Activated CD4-positive, alpha-beta T cell treated with anti-CD3 and anti-CD28 coated beads for 48 hours (primary cell): ENCODE measurements around the gene EEF1B2.
"Not testable (repeated sequence)": the region's sequence is repeated elsewhere in the genome, so short reads cannot be mapped to it uniquely, and the experiment has no call there.

ENCODE experiments used
- DNase-seq: peaks from one replicate; pipeline ENCODE4 v3.0.0-alpha.2; 2020

Gene EEF1B2

GRCh38 chr2:206159346-206160124 is at the start of gene EEF1B2, which contains the start of gene NDUFS1:
EEF1B2 (plus strand) TSS chr2:206159895; CDS start chr2:206159980, 85 bp downstream.
NDUFS1 (minus strand) TSS chr2:206159444; CDS start chr2:206153678, 5,766 bp downstream.
- peak; percentile 98 for DNase-seq

- DNase-seq, result no peak
These were observed 47.6 kb upstream of the EEF1B2 start for GRCh38 chr2:206112108-206112507.

GRCh38 chr2:206112846-206113547 is 46.7 kb upstream of the EEF1B2 start:
- DNase-seq, result no peak

DNA sequence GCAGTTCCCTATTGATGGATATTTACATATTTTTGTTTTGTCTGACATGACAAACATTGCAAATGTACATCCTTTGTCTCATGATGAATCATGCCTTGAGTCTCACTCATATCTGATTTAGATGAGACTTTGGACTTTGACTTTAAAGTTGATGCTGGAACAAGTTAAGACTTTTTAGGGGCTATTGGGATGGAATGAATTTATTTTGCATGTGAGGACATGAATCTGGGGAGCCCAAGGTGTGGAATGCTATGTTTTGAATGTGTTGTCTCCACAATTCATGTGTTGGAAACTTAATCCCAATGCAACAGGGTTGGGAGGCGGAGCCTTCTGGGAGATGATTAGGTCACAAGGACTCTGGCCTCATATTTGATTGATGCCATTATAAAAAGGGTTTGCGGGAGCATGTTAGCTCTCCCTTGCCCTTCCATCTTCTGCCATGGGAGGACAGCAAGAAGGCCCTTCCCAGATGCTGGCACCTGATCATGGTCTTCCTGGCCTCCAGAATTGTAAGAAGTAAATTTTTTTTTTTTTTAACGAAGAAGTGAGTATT is 44.6 kb upstream of the EEF1B2 start:
- DNase-seq, result no peak

DNA sequence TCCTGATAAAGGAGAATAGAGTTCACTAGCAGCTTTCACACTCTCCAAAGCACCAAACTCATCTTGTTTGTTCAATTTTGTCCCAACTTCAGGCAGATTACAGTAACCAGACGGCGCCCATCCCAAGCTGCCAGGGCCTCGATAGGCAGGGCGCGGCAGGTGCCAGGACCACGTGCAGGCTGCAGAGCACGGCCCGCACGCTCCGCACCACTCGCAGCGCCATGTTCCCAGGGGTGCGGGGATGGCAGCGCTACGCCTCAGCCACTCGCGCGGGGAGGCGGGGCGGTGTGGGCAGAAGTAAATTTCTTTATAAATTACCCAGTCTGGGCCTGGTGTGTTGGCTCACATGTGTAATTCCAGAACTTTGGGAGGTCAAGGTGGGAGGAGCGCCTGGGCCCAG is 43.4 kb upstream of the EEF1B2 start:
- DNase-seq, result no peak

DNA sequence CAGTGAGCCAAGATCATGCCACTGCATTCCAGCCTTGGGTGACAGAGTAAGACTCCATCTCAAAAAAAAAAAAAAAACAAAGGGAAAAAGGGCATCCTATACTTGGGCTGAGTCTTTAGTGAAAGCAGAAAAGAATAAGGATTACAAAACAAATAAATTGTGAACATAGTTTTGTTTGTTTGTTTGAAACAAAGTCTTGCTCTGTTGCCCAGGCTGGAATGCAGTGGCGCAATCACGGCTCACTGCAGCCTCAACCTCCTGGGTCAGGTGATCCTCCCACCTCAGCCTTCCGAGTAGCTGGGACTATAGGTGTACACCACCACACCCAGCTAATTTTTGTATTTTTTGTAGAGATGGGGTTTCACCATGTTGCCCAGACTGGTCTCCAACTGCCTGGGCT is 37.1 kb upstream of the EEF1B2 start:
- not testable (repeated sequence) for DNase-seq

GRCh38 chr2:206125901-206126300 is 33.8 kb upstream of the EEF1B2 start:
- DNase-seq, result no peak

DNA sequence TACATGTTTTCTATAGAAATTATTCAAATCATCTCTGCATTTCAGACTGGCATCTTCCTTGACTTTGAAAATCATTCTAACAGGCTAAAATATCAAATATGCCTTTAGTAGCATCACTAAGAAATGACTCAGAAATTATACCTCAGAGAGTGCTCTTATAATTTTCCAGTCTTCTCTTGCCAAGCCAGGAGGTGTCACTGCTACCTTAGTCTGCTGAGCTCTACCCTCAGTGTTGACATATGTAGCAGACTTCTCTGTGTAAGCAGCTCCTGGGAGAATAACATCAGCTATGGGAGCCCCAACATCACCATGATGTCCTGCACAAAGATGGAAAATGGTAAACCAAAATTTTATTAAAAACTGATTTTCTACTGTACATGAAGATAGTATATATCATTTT is 32.0 kb upstream of the EEF1B2 start:
- no peak for DNase-seq

DNA sequence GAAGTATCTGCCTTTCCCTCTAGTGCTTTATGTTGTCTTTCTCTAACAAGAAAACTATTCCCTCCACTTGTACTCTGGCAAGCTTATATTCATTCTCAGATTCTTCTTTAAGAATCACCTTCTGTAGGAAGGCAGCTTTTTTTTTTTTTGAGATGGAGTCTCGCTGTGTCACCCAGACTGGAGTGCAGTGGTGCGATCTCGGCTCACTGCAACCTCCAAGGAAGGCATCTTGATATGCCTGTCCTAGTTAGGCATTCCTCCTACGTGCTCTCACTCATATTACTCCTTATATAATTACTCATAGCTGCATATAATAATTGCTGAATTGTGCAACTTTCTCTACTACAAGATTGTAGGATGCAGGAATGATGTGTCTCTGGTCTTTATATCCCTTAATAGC is 16.2 kb upstream of the EEF1B2 start:
- DNase-seq, result no peak

- DNase-seq, result no peak
These were observed 15.3 kb upstream of the EEF1B2 start for GRCh38 chr2:206144383-206144782.

DNA sequence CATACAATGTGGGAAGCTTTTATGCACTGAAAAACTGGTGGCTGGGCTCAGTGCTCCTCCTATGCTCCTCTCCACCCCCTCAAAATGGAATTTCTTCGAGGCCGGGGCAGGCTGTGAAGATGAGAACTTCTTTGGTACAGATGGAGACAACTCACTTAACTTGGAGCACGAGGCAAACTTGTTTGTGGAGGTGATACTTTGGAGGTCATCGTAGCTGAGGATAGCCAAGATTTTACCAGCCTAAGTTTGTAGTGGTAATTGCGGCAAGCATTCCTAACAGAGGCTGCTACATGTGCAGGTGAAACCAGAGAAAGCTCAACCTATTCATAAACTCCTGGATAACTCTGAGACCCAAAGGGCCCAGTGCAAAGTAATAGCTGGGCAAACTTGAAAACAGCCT is 14.0 kb upstream of the EEF1B2 start:
- DNase-seq, result no peak

DNA sequence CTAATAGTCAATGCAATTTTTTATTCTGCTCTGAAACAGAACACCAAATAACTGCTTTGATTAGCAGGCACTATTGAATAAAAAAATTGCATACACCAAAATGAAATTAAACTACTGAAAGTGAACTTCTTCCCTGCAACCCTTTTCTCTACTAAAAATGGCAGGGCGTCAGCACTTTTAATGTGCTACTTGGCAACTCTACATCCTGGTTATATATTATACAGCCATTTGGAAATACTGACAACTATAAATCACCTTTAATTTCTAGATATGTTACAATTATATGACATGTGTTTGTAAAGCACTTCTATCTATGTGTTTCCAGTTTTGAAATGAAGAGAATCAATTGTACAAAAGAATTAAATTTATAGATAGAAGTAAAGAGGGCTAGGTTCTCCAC is 10.4 kb upstream of the EEF1B2 start:
- no peak for DNase-seq

DNA sequence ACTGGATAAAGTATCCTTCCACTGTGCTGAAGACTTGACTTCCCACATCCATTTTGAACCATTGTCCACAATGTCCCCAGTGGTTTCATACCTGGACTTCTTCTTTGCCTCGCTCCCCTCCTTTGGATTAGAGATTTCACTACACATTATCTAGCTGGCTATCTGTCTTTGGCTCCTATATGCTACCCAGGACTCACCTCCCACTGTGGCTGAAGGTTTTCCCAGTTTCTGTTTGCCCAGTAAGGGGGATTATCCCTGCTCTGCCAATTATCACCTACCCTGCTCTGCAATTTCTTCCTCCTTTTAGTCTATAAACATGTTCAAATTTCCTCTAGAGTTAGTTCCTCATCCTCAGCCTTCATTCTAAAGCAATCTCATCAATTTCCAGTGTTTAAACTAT is 9.5 kb upstream of the EEF1B2 start:
- no peak for DNase-seq

- DNase-seq, result no peak
These were observed 9.1 kb upstream of the EEF1B2 start for GRCh38 chr2:206150631-206151030.

- no peak for DNase-seq
These were observed 5.5 kb upstream of the EEF1B2 start for GRCh38 chr2:206154197-206154596.

DNA sequence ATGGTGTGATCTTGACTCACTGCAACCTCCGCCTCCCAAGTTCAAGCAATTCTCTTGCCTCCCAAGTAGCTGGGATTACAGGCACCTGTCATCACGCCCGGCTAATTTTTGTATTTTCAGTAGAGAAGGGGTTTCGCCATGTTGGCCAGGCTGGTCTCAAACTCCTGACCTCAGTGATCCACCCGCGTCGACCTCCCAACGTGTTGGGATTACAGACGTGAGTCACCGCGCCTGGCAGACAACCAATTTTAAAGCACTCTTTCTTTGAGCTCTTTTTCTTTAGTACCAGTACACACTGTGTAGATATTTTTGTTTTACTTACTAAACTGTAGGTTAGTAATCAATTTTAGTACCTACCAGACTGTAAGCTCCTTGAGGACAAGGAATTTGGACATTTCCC is 2.7 kb upstream of the EEF1B2 start:
- not testable (repeated sequence) for DNase-seq

DNA sequence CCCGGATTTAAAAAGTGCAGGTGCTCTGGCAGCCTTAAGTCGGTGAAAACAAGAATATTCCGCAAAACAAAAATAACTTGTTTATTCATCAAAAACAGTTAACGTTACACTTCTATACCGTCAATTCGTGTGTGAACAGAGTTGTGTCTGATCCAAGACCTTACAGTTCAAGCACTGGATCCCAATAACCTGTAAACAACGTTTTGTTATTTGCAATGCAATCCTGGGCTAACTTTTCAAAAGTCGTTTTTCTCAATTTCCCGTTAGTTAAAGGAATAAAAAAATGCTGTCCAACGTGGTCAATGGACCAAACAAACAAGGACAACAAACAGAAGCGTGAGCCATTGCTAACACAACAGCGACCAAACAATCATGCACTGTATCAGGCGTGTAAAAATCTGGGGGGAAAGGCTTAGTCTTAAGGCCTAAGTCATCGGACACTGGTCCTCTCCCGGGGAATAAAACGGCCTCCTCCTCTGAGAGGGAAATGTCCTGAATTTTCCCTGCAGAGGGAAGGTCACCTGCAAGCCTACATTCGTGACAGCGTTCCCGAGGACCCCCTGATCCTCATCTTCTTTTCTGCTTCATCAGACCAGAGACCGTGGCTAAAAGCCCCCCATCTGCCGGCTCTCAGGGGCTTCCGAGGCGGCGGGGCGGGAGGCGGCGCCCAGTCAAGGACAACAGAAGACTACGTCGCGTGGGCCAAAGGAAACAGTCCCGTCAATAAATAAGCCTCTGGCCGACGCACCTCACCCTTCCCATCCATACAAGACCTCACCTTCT is 941 bp upstream of the EEF1B2 start:
- DNase-seq, result no peak

DNA sequence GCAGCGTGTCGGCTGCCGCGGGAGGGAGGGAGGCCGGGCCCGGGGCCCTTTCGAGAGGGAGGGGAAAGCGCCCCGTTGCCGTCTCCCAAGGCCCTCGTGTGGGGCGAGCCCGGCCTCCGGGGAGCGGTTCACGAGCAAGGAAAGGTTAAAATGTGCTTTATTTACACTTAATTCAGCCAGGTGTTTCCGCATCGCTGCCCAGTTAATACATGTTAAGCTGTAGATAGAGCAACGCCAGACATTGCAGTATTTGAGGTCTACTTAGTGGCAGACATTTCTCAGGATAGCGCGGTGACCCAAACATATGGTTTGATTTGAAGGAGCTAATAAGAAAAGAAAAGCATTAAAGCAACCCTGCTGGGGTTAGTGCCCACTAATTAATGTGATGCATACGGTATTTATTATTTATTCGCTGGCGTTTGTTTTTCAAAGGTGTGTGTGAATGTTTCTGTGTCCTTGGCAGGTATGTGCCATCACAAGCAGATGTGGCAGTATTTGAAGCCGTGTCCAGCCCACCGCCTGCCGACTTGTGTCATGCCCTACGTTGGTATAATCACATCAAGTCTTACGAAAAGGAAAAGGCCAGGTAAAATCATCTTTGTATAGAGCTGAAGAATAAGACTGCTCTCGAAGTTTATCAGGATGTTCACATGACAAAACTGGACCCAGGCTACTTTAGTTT is 571 bp downstream of the EEF1B2 start:
- DNase-seq, result peak; percentile 21

GRCh38 chr2:206160807-206161179 is 1.1 kb downstream of the EEF1B2 start:
- DNase-seq, result peak; percentile 18

GRCh38 chr2:206162401-206162800 is 2.7 kb downstream of the EEF1B2 start:
- not testable (repeated sequence) for DNase-seq

DNA sequence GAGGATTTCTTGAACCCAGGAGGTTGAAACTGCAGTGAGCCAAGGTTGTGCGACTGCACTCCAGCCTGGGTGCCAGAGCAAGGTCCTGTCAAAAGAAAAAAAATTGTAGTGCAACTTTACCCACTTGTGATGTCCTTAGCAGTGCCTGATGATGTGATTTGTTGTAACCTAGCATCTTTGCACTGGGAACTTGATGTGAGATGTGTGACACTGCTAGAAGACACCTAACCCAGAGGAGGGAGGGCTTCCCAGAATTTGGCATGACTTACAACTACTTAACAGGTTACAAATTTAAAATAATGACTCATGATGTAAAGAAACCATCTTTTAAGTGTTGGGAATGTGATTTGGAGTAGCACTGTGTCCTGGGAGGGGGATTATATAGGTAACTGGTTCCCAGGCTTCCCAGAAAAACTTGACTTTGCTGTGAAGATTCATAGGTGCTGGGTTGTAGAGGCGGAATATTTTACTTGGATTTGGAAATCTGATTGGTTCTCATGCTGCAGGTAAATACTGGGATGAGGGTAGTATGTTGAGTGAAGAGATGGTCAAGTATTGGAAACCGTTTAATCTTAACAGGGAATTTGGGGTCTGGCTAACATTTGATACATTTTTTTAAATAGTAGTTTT is 3.7 kb downstream of the EEF1B2 start:
- no peak for DNase-seq

GRCh38 chr2:206164261-206164862 is 4.7 kb downstream of the EEF1B2 start:
- peak; percentile 17 for DNase-seq
